BJ (cell line): Measurements from ENCODE around the gene CADM2. TPM values are rescaled to one million over a fixed set of nuclear protein-coding genes. Genes with fewer than 3 reads are reported as not detected.

Source experiments
- CTCF ChIA-PET: fragments of 350-600 bp; formaldehyde crosslinking; extraction: SDS; loops from one replicate; lab custom pipeline; 2021; ENCODE audit warnings: antibody characterized with exemption, inconsistent platforms; lab: Yijun Ruan, JAX
- POLR2A ChIA-PET: fragments of 300-600 bp; sonication (Branson Sonifier 250); formaldehyde crosslinking; extraction: SDS; loops from one replicate; lab custom pipeline; 2021; ENCODE audit warnings: antibody characterized with exemption; lab: Charles Lee
- DNase-seq: peaks from one replicate; pipeline ENCODE4 v3.0.0-alpha.2; 2011; ENCODE audit warnings: low read depth
- H3K27me3 ChIP-seq: 2 replicates; pipeline ENCODE4 v1.6.0; 2011; ENCODE audit warnings: low read length; ENCODE audit not compliant: control insufficient read depth, insufficient read depth
- H3K36me3 ChIP-seq: 2 replicates; pipeline ENCODE4 v1.5.1; 2011; ENCODE audit warnings: low read length; ENCODE audit not compliant: control insufficient read depth, insufficient read depth
- H3K4me3 ChIP-seq: 2 replicates; pipeline ENCODE4 v1.5.1; 2011; ENCODE audit warnings: low read depth, mild to moderate bottlenecking, control low read depth, low read length
- polyA plus RNA-seq: library from polyadenylated mRNA; depleted of rRNA; stranded (reverse); fragments of >200 nt; gene quantifications from 2 replicates; pipeline ENCODE4 v1.2.3, GENCODE V29; 2011
- TF ChIP-seq, protein P1 (sequence below): IDR thresholded peaks from 2 replicates; pipeline ENCODE4 v1.5.1; 2011; ENCODE audit warnings: low read depth, mild to moderate bottlenecking, control low read depth, inconsistent platforms, low read length, moderate library complexity; ENCODE audit not compliant: insufficient read depth

CADM2 gene
- polyA plus RNA-seq, 1 experiment: not detected

DNA sequence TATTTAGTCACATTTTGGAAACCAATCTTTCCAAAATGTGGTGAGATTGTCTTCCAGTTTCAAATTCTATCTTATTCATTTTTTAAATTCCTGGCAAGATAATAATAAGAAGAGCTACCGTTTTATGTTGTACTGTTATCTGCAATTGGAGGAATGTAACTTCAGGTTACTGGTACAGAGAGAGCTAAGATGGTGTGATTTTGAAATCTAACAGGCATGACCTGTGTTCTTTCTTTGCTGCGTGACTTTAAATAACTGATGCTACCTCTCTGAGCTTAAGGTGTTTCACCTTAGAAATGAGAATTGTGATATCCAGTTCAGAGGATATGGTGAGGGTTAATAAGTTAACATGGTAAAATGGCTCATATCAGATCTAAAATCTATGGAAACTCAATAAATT lies 21.7 kb downstream of the CADM2 start:
- DNase-seq: no peak
- ChIA-PET POLR2A (no interaction called here), CTCF (no interaction called here)
- TF ChIP-seq, protein P1, sequence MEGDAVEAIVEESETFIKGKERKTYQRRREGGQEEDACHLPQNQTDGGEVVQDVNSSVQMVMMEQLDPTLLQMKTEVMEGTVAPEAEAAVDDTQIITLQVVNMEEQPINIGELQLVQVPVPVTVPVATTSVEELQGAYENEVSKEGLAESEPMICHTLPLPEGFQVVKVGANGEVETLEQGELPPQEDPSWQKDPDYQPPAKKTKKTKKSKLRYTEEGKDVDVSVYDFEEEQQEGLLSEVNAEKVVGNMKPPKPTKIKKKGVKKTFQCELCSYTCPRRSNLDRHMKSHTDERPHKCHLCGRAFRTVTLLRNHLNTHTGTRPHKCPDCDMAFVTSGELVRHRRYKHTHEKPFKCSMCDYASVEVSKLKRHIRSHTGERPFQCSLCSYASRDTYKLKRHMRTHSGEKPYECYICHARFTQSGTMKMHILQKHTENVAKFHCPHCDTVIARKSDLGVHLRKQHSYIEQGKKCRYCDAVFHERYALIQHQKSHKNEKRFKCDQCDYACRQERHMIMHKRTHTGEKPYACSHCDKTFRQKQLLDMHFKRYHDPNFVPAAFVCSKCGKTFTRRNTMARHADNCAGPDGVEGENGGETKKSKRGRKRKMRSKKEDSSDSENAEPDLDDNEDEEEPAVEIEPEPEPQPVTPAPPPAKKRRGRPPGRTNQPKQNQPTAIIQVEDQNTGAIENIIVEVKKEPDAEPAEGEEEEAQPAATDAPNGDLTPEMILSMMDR: no peak
- H3K36me3 ChIP-seq: no peaks in the 10 kb centered on the region
- H3K4me3 ChIP-seq: no peak overlapping the region
- no peaks in the 10 kb centered on the region for H3K27me3 ChIP-seq

DNA sequence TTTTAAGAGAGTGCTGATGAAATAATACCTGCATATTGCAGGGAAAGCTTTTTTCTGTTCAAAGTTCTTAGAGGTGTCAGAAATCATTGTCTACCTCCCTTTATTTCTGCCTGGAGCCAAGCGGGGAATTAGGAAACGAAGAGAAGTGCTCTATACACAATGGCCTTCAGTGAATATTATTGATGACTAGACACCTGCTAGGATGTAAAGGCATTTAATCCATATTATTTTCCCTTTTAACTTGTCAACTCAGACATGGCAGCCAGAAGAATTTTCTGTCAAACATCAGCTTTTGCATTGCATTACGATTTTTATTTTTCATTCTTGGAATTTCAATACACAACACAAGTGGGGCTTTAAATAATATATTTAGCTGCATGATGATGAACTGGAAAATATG lies 24.7 kb downstream of the CADM2 start:
- POLR2A ChIA-PET: no interaction called here
- Histone ChIP-seq H3K4me3 (no peak overlapping the region), H3K36me3 (no peaks in the 10 kb centered on the region), H3K27me3 (no peaks in the 10 kb centered on the region)
- CTCF ChIA-PET: interaction anchor here (0.6 kb wide), 1 partner anchor 47 kb away, joined by 3 read pairs; no protein-coding TSS in a partner anchor
- no peak for DNase-seq
- TF ChIP-seq, protein P1: no peak

DNA sequence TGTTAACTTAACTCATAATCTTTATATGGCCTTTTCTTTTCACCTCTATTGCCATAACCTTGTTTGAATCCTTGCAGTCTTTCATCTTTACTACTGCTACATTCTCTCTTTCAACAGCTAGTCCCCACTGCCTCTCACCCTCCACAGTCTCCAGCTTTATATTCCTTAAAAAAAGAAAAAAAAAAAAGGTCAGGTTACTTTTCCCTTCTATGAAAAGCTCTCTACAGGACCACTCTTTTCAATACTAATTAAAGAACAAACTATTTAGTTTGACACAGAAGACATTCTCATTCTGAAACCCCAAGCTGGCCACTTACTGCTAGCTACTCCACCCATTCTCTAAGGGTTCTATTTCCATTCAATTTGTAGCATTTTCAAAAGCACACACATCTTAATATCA lies 25.6 kb downstream of the CADM2 start:
- H3K36me3 ChIP-seq: no peaks in the 10 kb centered on the region
- no peak for DNase-seq
- no peaks in the 10 kb centered on the region for H3K27me3 ChIP-seq
- H3K4me3 ChIP-seq: no peak overlapping the region
- ChIA-PET POLR2A (no interaction called here), CTCF (no interaction called here)
- TF ChIP-seq, protein P1: no peak

DNA sequence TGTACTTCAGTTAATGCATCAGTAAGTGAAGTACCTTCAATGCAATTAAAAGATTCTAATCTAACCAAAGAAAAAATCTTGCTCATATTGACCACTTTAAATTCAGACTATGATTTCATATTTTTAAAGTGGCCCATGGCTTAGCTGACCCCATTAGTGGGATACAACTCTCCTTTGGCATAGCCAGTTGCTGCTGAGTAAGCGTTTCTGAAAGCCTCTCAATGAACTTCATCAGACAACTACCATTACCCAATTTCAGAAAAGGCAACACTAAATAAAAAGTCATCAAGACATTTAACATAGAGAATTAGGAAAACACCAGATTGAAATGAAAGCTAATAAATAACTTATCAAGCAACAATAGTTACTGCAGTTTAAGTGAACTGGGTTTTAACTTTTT lies 27.0 kb downstream of the CADM2 start:
- no peaks in the 10 kb centered on the region for H3K27me3 ChIP-seq
- no peaks in the 10 kb centered on the region for H3K36me3 ChIP-seq
- POLR2A ChIA-PET: no interaction called here
- CTCF ChIA-PET: no interaction called here
- DNase-seq: no peak
- H3K4me3 ChIP-seq: no peak overlapping the region
- TF ChIP-seq, protein P1: no peak

DNA sequence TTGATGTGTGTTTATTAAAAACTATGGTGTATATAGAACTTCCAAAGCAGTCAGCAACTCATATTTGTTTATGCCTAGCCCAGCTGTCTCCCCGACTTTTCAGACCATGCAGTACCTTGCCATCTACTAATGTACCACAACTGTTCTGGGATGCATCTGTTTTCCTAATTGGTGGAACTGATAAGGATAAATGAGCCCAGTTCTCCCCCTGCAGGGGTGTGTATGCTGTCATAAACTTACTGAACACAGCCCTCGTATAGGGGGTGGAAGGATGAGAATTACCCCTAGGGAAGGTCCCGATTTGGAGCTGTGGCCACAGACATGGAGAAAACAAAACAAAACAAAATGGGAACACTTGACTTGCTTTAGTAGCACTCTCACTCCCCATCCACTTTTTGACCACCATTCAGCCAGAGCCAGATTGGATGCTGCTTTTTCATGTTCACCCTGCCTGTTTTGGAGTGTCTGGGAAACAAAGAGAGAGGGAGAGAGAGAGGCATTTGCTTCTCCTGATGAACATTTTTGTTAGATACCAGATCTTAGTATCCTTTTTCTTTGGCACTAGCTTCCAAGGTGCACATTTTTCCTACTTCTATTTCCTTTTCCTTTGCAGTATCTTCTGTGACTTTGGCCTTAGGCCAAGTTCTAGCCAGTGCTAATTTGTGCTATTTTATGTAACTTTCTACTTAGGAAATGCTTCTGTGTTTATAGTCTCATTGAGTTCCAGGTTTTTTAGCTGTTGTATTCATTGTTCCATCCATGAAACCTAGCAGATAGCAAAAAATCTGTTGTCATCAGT lies 29.1 kb downstream of the CADM2 start:
- ChIA-PET POLR2A (no interaction called here), CTCF (no interaction called here)
- Histone ChIP-seq H3K36me3 (no peaks in the 10 kb centered on the region), H3K4me3 (no peak overlapping the region), H3K27me3 (no peaks in the 10 kb centered on the region)
- TF ChIP-seq, protein P1: no peak
- DNase-seq: no peak
